Large intestine (tissue), 3 donors: ENCODE data around the gene DLG5. TPM values are rescaled to one million over a fixed set of nuclear protein-coding genes. Genes with fewer than 3 reads are reported as not detected.
A peak's percentile ranks its signal among the peaks of the same experiment; 100 is the strongest.

Experiments used
- DNase-seq, 2 donors: peaks; one replicate each; pipeline versions ENCODE4 v3.0.0 to v3.0.0-alpha.2; 2013
- H3K27ac ChIP-seq: one replicate; pipeline ENCODE4 v1.5.1; 2013; ENCODE audit warnings: low read length
- H3K27me3 ChIP-seq: 2 replicates; pipeline ENCODE4 v1.6.1; 2013; ENCODE audit warnings: low read length; ENCODE audit not compliant: control insufficient read depth, insufficient read depth
- H3K36me3 ChIP-seq: 2 replicates; pipeline ENCODE4 v1.6.1; 2013; ENCODE audit warnings: low read length; ENCODE audit not compliant: control insufficient read depth, insufficient read depth
- H3K4me1 ChIP-seq: one replicate; pipeline ENCODE4 v1.6.1; 2013; ENCODE audit warnings: low read length; ENCODE audit not compliant: control insufficient read depth, insufficient read depth
- H3K4me3 ChIP-seq: one replicate; pipeline ENCODE4 v1.5.1; 2013; ENCODE audit warnings: low read length
- H3K9me3 ChIP-seq: one replicate; pipeline ENCODE4 v1.6.1; 2013; ENCODE audit warnings: mild to moderate bottlenecking, low read depth, low read length, moderate library complexity; ENCODE audit not compliant: control insufficient read depth
- WGBS: methylation state at CpG from one replicate; pipeline ENCODE4 v1.1.5; 2013; ENCODE audit warnings: low lambda C conversion rate; ENCODE audit not compliant: insufficient coverage; 5-methylcytosine and 5-hydroxymethylcytosine counted together
- polyA plus RNA-seq: library from polyadenylated mRNA; unstranded; fragments of 120-200 nt; gene quantifications from one replicate; pipeline ENCODE4 v1.2.1, GENCODE V29; 2013

Gene DLG5
- polyA plus RNA-seq, 1 donor, result 34.4 TPM

DNA sequence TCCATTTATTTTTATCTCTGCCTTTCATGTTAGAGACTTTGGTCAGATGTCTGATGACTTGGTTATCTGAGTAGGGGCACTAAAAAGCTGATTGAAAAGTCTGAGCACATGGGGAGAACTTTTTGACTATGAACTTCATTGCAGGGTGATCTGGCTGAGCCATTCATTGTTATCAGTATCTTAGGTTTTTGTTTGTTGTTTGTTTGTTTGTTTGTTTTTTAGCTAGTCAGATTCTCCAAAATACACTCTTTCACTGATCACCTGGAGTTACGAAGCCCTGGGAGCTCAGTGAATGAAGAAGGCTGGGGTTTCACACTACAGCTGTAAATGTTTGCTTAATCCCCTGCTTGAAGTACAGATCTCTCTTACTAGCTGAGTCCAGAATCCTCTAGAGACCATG is 28.6 kb upstream of the DLG5 start:
- DNase-seq, result peak; percentile 56 to 86
- H3K9me3 ChIP-seq, result peaks cover 13% of the 10 kb centered on the region
- no CpG with 5 or more reads among the region's 1 CpG for WGBS
- H3K36me3 ChIP-seq, result no peaks in the 10 kb centered on the region
- H3K27me3 ChIP-seq, result no peaks in the 10 kb centered on the region
- peak overlapping the region; percentile 38 for H3K27ac ChIP-seq
- H3K4me3 ChIP-seq, result no peak overlapping the region
- peaks cover 5% of the 10 kb centered on the region for H3K4me1 ChIP-seq

DNA sequence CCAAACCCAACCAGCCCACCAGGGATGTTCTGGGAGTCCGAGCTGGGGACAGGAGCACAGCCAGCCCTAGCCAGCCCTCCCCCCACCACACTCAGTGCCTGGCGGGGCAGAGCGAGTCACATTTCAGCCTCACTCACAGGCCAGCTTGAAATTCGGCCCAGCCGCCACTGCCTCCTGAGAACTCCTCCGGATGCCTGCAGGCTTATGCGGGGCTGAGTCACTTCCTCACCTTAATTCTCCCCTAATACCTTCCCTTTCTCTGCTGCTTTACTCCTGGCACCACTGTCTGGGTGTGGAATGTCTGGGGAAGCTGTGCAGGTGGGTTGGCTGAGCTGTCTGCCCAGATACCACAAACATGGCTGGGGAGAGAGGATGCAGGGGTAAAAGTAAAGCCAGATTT is 22.6 kb upstream of the DLG5 start:
- Histone ChIP-seq H3K4me3 (no peak overlapping the region), H3K27ac (no peak overlapping the region), H3K4me1 (no peaks in the 10 kb centered on the region), H3K36me3 (no peaks in the 10 kb centered on the region), H3K9me3 (peaks cover 13% of the 10 kb centered on the region), H3K27me3 (no peaks in the 10 kb centered on the region)
- DNase-seq, result no peak
- no CpG with 5 or more reads among the region's 7 CpGs for WGBS

DNA sequence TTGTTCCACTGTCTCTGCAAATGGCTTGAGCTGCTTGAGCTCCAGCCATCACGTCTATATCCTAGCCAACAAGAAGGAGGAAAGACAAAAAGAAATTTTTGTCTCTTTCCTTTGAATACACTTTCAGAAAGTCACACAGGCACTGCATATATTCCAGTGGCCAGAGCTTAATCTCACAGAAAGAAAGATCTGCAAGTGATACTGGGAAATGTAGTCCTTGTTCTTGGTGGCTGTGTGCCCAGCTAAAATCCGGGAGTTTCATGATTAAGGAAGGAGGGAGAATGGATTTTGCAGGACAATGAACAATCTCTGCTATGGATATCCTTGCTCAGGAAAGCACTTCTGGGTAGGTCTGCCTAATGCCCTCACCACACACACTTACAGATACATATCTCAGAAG is 19.5 kb upstream of the DLG5 start:
- H3K27ac ChIP-seq, result no peak overlapping the region
- H3K4me3 ChIP-seq, result no peak overlapping the region
- peaks cover 7% of the 10 kb centered on the region for H3K4me1 ChIP-seq
- no peaks in the 10 kb centered on the region for H3K27me3 ChIP-seq
- no CpG with 5 or more reads among the region's 2 CpGs for WGBS
- DNase-seq, result no peak
- H3K9me3 ChIP-seq, result peaks cover 4% of the 10 kb centered on the region
- no peaks in the 10 kb centered on the region for H3K36me3 ChIP-seq

DNA sequence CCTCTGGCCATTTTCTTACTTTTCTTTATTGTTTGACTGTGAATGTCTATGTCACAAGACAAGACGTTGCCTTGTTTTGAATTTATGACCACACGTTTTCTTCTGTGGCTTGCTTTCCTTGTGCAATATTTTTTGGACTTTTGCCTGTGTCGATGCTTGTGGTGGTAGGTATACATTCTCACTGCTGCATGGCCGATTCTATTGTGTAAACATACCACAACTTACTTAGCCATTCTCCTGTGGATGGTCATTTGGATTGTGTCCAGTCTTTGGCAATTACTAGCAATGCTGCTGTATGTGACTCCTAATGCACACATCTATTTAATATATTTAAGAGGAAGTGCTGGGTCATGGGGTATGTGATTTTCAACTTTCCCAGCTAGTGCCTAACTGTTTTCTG is 18.0 kb upstream of the DLG5 start:
- peak overlapping the region; percentile 43 for H3K27ac ChIP-seq
- no peaks in the 10 kb centered on the region for H3K27me3 ChIP-seq
- H3K4me1 ChIP-seq, result peaks cover 20% of the 10 kb centered on the region
- 0% methylated on average over 2 of the region's 4 CpGs for WGBS
- no peaks in the 10 kb centered on the region for H3K9me3 ChIP-seq
- DNase-seq, result peak in 1 of 2 donors; percentile 79
- H3K4me3 ChIP-seq, result no peak overlapping the region
- H3K36me3 ChIP-seq, result no peaks in the 10 kb centered on the region

DNA sequence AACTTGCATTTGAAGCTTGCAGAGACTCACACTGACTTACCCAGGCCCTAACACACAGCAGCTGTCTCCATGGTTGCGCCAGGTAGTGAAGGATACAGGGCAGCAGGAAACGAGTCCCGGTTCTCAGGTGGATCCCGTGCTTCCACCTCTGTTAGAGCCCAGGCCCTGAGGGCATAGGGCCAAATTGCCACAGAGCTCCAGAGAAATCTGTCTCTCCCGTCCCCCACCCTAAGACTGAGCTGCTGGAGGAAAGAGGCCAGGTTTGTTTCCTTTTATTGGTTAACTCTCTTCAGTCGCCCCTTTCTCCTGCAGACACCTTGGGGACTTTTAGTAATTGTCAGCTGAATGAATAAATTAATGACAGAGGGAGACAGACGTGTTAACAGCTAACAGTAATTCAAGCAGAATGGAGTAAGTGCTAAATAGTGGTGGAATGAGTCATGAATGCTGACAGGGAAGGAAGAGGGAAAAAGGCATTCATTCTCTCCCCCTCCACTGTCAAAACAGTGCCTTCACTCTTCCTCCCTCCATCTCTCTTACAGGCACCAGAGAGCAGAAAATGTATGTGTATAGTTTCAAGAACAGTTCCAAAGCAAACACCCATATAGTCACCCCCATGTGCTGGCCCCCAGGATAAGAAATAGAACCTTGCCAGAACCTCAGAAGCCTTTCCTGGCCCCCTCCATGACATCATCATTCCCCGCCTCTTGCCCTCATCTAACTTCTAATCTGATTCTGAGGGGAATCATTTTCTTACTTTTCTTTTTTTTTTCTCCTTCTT is 16.8 kb upstream of the DLG5 start:
- 63% methylated on average over 2 of the region's 8 CpGs for WGBS

DNA sequence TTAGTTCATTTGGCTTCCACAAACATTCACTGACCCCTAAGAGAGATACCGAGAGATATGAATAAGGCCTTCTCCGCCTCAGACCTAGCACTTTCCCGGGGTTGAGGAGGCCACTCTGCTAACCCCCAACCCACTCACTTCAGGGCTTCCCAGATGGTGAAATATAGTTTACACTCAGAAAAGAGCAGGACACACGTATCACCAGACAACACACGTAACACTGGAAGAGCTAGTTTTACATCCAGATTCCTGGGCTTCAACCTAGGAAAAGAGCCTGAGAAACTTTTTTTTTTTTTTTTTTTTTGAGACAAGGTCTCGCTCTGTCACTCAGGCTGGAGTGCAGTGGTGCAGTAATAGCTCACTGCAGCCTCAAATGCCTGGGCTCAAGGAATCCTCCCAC is 15.2 kb upstream of the DLG5 start:
- Histone ChIP-seq H3K4me3 (no peak overlapping the region), H3K27ac (no peak overlapping the region), H3K4me1 (peaks cover 25% of the 10 kb centered on the region), H3K36me3 (no peaks in the 10 kb centered on the region), H3K27me3 (no peaks in the 10 kb centered on the region), H3K9me3 (no peaks in the 10 kb centered on the region)
- 60% methylated on average over 1 of the region's 6 CpGs for WGBS
- no peak for DNase-seq

More for the DNA sequence above, 16.8 kb upstream of the DLG5 start:
- peak; percentile 73 to 87 for DNase-seq
- no peaks in the 10 kb centered on the region for H3K9me3 ChIP-seq
- peaks cover 25% of the 10 kb centered on the region for H3K4me1 ChIP-seq
- H3K4me3 ChIP-seq, result no peak overlapping the region
- peak overlapping the region; percentile 82 for H3K27ac ChIP-seq
- no peaks in the 10 kb centered on the region for H3K27me3 ChIP-seq
- no peaks in the 10 kb centered on the region for H3K36me3 ChIP-seq

DNA sequence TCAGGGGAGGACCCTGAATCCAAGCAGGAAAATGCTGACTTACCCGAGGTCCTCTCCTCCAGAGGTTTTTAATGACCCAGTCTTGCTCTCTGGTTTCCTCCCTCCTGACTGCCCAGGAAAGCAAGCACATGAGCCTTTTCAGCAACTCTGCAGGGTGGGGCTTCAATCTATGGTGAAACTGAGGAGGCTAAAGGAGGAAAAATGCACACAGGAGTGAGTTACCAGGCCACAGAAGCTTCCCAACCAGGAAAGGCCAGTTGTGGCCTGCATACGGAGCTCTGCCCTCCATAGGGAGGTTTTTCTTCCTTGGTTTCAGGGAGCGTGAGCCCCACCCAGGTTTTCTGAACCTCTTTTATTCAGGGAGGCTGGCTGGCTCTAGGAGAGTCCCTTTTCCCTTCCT is 14.1 kb upstream of the DLG5 start:
- H3K4me1 ChIP-seq, result peaks cover 25% of the 10 kb centered on the region
- H3K27ac ChIP-seq, result peak overlapping the region; percentile 74
- peak; percentile 47 to 64 for DNase-seq
- H3K36me3 ChIP-seq, result no peaks in the 10 kb centered on the region
- H3K4me3 ChIP-seq, result no peak overlapping the region
- no peaks in the 10 kb centered on the region for H3K27me3 ChIP-seq
- WGBS, result no CpG with 5 or more reads among the region's 3 CpGs
- H3K9me3 ChIP-seq, result no peaks in the 10 kb centered on the region

DNA sequence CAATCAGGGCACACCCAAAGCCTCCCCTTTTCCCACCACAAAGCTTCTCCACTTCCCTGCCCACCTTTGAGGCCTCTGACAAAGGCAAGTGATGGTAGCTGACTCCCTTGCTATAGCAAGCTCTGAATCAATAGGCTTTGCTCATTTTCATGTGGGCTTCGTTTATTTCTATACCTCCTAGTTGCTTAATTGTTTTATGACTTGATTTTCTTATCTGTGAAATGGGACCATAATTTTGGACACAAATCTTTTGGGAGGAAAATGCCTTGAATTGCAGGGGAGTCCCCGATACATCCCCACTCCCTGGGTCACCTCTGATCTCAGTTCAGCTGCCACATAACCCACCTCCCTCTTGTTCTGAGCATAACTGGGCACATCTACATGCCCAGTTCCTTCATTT is 13.7 kb upstream of the DLG5 start:
- H3K27me3 ChIP-seq, result no peaks in the 10 kb centered on the region
- peaks cover 25% of the 10 kb centered on the region for H3K4me1 ChIP-seq
- no peaks in the 10 kb centered on the region for H3K9me3 ChIP-seq
- H3K27ac ChIP-seq, result peak overlapping the region; percentile 74
- no peak for DNase-seq
- no peaks in the 10 kb centered on the region for H3K36me3 ChIP-seq
- WGBS, result no CpG with 5 or more reads among the region's 2 CpGs
- H3K4me3 ChIP-seq, result no peak overlapping the region

DNA sequence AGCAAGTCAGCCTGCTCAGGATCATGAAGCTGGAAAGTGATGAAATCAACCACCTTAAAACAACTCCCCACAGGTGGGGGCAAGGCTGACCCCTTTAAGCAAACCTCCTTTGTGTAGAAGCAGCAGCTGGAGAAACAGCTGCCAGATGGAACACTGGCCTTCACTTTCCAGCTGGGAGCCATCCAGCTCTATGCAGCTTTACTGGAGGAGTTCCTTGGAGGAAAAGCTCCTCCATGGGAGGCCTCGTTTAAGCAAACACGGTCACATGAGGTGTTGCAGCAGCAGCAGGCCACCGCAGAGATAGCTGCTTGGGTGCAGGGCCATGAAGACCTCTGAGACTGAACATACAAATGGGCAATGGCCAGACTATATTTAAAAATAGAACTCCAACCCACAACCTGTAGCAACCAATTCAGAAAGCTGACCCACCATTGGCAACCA is 13.0 kb upstream of the DLG5 start:
- Histone ChIP-seq H3K4me3 (no peak overlapping the region), H3K27me3 (no peaks in the 10 kb centered on the region), H3K9me3 (no peaks in the 10 kb centered on the region), H3K36me3 (no peaks in the 10 kb centered on the region), H3K27ac (peak overlapping the region; percentile 74), H3K4me1 (peaks cover 25% of the 10 kb centered on the region)
- no CpG with 5 or more reads among the region's 3 CpGs for WGBS
- peak; percentile 60 to 79 for DNase-seq

DNA sequence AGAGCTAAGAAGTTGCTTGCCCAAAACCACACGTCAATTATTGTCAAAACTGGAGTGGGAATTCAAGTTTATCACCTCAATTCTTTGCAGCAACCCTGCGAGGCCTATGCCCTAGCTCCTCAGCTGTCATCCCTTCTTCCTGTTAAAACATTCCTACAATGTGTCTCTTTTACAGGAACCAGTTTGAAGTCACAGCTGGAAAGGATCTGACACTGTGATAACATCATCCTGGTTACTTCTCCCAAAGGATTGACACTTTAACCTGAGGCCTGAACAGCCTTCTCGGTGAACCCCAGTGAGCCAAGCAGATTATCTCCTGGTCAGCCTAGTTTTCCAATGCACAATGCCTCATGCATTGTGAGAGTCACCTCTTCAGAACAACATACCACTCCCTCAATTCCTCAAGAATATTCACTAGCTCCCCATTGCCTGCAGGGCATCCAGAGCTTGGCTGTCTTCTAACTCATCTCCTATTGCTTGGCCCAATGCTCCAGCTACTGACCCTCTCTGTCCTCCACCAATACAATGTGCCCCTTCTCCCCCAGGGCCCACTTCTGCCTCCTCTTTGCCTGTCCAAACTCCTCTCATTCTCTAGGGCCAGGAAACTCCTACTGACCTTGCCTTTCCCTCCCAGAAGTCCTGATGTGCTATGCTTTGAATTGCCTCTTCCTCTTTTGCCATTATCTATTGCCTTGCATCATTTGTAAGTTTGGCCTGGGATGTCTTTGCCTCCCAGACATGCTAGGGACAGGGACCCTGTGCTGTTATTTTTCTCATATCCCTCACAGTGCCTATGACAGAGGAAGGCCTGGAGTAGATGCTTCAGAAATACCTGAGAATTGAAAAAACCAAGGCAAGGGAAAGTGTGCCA is 10.4 kb upstream of the DLG5 start:
- Histone ChIP-seq H3K27ac (no peak overlapping the region), H3K27me3 (no peaks in the 10 kb centered on the region), H3K36me3 (no peaks in the 10 kb centered on the region), H3K9me3 (no peaks in the 10 kb centered on the region), H3K4me3 (no peak overlapping the region), H3K4me1 (peaks cover 23% of the 10 kb centered on the region)
- WGBS, result no CpG with 5 or more reads among the region's 3 CpGs
- no peak for DNase-seq
